GM18867 (cell line): ENCODE results near the gene SGSM2.

ENCODE experiments used
- ATAC-seq: cut with Tn5 transposase; IDR thresholded peaks from one replicate; pipeline ENCODE4 v1.9.1; 2021; ENCODE audit warnings: mild to moderate bottlenecking, moderate library complexity; ENCODE audit not compliant: unreplicated experiment

The SGSM2 gene

DNA sequence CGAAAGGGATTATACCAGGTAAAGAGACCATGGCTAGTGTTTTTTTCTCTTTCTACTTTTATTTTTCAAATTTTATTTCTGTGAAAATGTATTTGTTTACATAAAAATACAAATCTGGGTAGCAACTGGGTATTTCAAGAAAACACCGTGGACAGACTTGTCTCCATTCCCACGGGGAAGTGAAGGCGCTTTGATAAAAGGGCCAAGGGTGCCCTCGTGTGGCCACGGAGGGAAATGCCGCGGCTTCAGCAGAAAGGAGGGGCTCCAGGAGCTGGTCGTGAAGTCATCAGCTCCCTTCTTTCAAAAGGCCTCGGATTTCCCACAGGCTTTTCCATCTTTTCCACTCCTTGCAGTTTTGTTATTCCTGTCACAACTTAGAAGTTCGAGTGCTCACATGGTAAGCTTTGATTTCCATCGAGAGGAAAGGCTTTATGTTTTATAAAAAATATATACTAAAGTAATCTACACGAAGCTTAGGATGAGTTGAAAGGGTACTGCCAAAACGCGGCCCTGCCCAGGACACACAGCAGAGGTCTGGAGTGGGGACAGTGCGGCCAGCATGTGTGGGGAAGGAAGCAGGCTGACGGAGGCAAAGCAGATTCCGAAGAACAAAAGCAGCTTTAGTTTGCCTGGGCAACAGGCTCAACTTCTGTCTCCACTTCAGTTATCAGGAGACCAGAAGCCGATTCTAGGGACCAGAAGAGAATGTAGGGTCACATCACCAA lies 78.9 kb downstream of the SGSM2 start:
- ATAC-seq: no peak

- no peak for ATAC-seq
Measured at GRCh38 chr17:2418572-2418971, 81.3 kb downstream of the SGSM2 start.

DNA sequence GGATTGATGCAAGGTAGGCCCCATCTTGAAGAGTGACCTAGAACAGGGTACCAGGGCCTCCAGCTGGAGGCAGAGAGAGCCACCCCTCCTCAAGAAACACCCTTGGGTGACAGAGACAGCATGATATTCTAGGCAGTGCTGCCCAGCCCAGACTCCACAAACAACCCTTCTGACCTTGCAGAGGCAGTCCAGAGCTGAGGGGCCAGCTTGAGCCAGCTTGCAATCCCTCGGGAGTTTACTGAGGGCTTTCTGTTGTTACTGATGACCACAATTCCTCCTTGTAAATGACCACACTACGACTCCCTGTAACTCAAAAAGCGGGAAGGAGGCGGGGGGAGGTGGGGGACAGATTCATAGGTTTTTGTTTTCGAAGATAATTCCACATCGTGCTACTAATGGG lies 82.2 kb downstream of the SGSM2 start:
- ATAC-seq: no peak

GRCh38 chr17:2420176-2420575 lies 82.9 kb downstream of the SGSM2 start:
- no peak for ATAC-seq

DNA sequence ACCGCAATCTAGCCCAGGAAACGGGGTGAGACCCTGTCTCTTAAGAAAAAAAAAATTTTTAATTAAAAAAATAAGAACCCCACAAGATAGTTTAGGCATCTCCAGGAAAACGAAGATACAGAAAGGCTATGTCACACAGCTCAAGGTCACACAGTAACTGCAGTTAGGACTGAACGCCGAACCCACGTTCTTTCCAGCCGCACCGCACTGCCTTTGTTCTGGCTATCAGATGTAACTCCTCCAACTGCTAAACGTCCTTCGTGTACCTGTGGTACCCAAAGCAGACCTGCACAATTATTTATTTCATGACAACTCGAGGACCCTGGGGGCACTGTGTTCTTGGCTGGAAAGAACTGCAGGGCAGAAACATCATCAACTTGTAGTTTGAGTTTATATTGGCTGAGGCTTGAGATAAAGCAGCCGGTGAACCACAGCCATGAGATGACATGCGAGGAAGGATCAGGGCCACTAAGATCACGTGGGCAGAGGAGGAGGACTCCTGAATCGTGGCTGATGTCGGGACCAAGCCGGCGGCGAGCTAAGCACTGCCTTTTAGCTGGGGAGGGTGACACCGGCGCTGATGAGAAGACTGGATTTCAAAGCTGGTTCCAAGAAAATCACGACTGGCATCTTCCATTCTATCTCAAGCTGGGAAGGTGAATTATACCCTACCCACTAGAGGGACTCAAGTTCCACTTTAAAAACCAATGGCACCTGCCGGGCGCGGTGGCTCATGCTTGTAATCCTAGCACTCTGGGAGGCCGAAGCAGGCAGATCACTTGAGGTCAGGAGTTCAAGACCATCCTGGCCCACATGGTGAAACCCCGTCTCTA lies 84.2 kb downstream of the SGSM2 start:
- ATAC-seq: no peak

DNA sequence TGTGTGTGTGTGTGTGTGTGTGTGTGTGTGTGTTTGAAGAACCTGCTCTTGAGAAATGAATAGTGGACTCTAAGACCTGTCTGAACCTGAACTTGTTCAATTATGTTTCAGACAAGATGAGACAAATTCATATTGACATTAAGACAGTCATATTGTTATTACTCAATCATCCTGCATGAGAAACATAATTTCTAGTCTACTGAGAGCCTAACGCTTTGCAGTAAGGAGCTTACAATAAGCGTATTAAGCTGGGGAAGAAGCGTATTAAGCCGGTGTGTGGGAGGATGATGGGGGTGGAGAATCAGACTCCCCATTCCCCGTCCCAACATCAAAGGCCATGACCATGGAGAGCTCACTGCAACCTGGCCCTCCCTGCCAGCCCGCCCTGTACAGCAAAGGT lies 86.0 kb downstream of the SGSM2 start:
- no peak for ATAC-seq

GRCh38 chr17:2427215-2427614 lies 89.9 kb downstream of the SGSM2 start:
- no peak for ATAC-seq

- no peak for ATAC-seq
Measured at GRCh38 chr17:2427910-2428309, 90.6 kb downstream of the SGSM2 start.
